ENCODE results near the gene HOXD12.

HOXD12 gene

DNA sequence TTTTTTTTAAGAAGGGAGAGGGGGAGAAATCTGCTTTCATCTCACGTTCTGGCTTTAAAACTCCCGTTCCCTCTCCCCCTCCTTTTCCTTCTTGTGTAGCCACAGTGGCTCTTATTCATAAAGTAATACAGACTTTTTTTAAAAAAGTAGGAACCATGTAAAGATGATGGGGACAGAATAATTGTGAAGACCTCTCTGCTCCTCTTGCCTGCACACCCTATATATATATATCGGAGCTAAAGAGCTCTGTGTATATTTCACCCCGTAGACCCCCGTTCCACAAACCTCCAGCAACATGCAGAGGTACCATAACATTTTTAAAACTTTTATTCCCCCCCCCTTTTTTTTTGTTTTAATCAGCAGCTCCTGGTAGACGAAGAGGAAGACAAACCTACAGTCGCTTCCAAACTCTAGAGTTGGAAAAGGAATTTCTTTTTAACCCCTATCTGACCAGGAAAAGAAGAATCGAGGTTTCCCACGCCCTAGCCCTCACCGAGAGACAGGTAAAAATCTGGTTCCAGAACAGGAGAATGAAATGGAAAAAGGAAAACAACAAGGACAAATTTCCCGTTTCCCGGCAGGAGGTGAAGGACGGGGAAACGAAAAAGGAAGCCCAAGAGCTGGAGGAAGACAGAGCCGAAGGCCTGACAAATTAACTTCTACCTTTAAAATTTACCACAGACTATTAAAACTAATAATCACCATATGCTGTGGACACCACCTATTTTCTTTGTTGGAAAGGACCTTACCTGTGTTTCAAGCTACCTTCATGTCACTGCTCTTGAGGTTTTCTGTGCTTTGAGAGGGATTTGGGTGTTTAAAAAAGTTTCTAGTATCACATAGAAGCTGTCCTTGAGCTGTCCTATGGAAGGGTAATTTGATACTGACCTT, 31.6 kb downstream of the HOXD12 start:
- no peaks in the 10 kb centered on the region for H3F3A ChIP-seq (ENCODE audit: insufficient read depth, low read length)
- H3K9ac ChIP-seq (ENCODE audit: low read length), result no peak overlapping the region
- DNase-seq, result no peak
- TF ChIP-seq EZH2phosphoT487 (IDR thresholded peaks at IDR 0.05; ENCODE audit: low read length), result no peak
- no peak for TF ChIP-seq CTCF (IDR thresholded peaks at IDR 0.05; ENCODE audit: low read length)
- TF ChIP-seq EZH2 (optimal IDR thresholded peaks at IDR 0.05; ENCODE audit: low read depth, low read length), result no peak
- no peak overlapping the region for H3K4me3 ChIP-seq (ENCODE audit: low read length)
- H3K9me3 ChIP-seq (replicated peaks; ENCODE audit: insufficient read depth, low read length), result no peaks in the 10 kb centered on the region
- no peaks in the 10 kb centered on the region for H4K20me1 ChIP-seq (ENCODE audit: insufficient read depth, low read length)
- no peak overlapping the region for H2AFZ ChIP-seq (ENCODE audit: low read length)
- no peak overlapping the region for H3K4me2 ChIP-seq (ENCODE audit: low read depth, low read length)
- H3K79me2 ChIP-seq (ENCODE audit: low read length), result no peaks in the 10 kb centered on the region
- no peaks in the 10 kb centered on the region for H3K4me1 ChIP-seq (ENCODE audit: low read length)
- H3K27me3 ChIP-seq (replicated peaks; ENCODE audit: insufficient read depth, low read length), result peaks cover 19% of the 10 kb centered on the region; the same call in 1 of the 2 replicates
- no peaks in the 10 kb centered on the region for H3K9me2 ChIP-seq (replicated peaks; ENCODE audit: insufficient read depth, low read length)
- no peaks in the 10 kb centered on the region for H3K36me3 ChIP-seq (replicated peaks; ENCODE audit: insufficient read depth, low read length)
- no peak overlapping the region for H3K27ac ChIP-seq (ENCODE audit: low read length)

- no peak for DNase-seq
- Histone ChIP-seq H3K27me3 (replicated peaks; ENCODE audit: insufficient read depth, low read length) (peaks cover 19% of the 10 kb centered on the region; the same call in 1 of the 2 replicates), H3K9me3 (replicated peaks; ENCODE audit: insufficient read depth, low read length) (no peaks in the 10 kb centered on the region), H2AFZ (ENCODE audit: low read length) (no peak overlapping the region), H3K27ac (ENCODE audit: low read length) (no peak overlapping the region), H3K4me2 (ENCODE audit: low read depth, low read length) (no peak overlapping the region), H3K9me2 (replicated peaks; ENCODE audit: insufficient read depth, low read length) (no peaks in the 10 kb centered on the region), H3K79me2 (ENCODE audit: low read length) (no peaks in the 10 kb centered on the region), H3K4me3 (ENCODE audit: low read length) (no peak overlapping the region), H3K9ac (ENCODE audit: low read length) (no peak overlapping the region), H3F3A (ENCODE audit: insufficient read depth, low read length) (no peaks in the 10 kb centered on the region), H4K20me1 (ENCODE audit: insufficient read depth, low read length) (no peaks in the 10 kb centered on the region), H3K36me3 (replicated peaks; ENCODE audit: insufficient read depth, low read length) (no peaks in the 10 kb centered on the region), H3K4me1 (ENCODE audit: low read length) (no peaks in the 10 kb centered on the region)
- no peak for TF ChIP-seq CTCF (IDR thresholded peaks at IDR 0.05; ENCODE audit: low read length)
- TF ChIP-seq EZH2phosphoT487 (IDR thresholded peaks at IDR 0.05; ENCODE audit: low read length), result no peak
- no peak for TF ChIP-seq EZH2 (optimal IDR thresholded peaks at IDR 0.05; ENCODE audit: low read depth, low read length)
These were observed 32.2 kb downstream of the HOXD12 start for GRCh38 chr2:176131848-176132158.

GRCh38 chr2:176132205-176133171, 32.9 kb downstream of the HOXD12 start:
- no peaks in the 10 kb centered on the region for H3K9me2 ChIP-seq (replicated peaks; ENCODE audit: insufficient read depth, low read length)
- H3K4me1 ChIP-seq (ENCODE audit: low read length), result peaks cover 7% of the 10 kb centered on the region
- H3K9me3 ChIP-seq (replicated peaks; ENCODE audit: insufficient read depth, low read length), result no peaks in the 10 kb centered on the region
- no peak for TF ChIP-seq EZH2 (optimal IDR thresholded peaks at IDR 0.05; ENCODE audit: low read depth, low read length)
- no peak overlapping the region for H3K9ac ChIP-seq (ENCODE audit: low read length)
- H3F3A ChIP-seq (ENCODE audit: insufficient read depth, low read length), result no peaks in the 10 kb centered on the region
- H4K20me1 ChIP-seq (ENCODE audit: insufficient read depth, low read length), result no peaks in the 10 kb centered on the region
- no peak for DNase-seq
- no peaks in the 10 kb centered on the region for H3K79me2 ChIP-seq (ENCODE audit: low read length)
- peaks cover 19% of the 10 kb centered on the region; the same call in 1 of the 2 replicates for H3K27me3 ChIP-seq (replicated peaks; ENCODE audit: insufficient read depth, low read length)
- no peaks in the 10 kb centered on the region for H3K36me3 ChIP-seq (replicated peaks; ENCODE audit: insufficient read depth, low read length)
- H3K4me3 ChIP-seq (ENCODE audit: low read length), result no peak overlapping the region
- H2AFZ ChIP-seq (ENCODE audit: low read length), result no peak overlapping the region
- no peak overlapping the region for H3K4me2 ChIP-seq (ENCODE audit: low read depth, low read length)
- no peak overlapping the region for H3K27ac ChIP-seq (ENCODE audit: low read length)

All from MM.1S (cell line).